Stimulated activated CD4-positive, alpha-beta T cell treated with anti-CD3 and anti-CD28 coated beads, TNF-alpha, amount 100 ng/mL, for 4 hours (primary cell): ENCODE measurements around the gene MTG1.
"Not testable (repeated sequence)": the region's sequence is repeated elsewhere in the genome, so short reads cannot be mapped to it uniquely, and the experiment has no call there.

Source experiments
- DNase-seq, 3 experiments: peaks; one replicate each; pipeline ENCODE4 v3.0.0-alpha.2; 2020; ENCODE audit warnings: low read depth in 3 of 3

Gene MTG1

DNA sequence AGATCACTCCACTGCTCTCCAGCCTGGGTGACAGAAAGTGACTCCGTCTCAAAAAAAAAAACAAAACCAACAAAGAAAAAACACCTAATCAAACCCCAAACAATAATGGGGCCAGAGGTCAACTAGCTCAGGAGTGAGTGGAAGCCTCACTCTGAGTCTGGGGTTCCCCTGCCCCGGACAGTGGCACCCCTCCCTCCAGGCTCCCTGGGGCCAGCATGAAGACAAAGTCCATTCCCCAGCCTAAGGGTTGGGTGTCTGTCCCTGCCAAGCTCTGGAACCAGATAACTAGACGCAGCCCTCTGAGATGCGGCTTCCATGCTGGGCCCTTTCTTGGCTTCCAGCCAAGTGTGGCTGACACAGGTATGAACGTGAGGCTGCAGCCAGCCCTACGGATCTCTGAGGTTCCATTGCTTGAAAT is 34.4 kb upstream of the MTG1 start:
- DNase-seq: no peak

DNA sequence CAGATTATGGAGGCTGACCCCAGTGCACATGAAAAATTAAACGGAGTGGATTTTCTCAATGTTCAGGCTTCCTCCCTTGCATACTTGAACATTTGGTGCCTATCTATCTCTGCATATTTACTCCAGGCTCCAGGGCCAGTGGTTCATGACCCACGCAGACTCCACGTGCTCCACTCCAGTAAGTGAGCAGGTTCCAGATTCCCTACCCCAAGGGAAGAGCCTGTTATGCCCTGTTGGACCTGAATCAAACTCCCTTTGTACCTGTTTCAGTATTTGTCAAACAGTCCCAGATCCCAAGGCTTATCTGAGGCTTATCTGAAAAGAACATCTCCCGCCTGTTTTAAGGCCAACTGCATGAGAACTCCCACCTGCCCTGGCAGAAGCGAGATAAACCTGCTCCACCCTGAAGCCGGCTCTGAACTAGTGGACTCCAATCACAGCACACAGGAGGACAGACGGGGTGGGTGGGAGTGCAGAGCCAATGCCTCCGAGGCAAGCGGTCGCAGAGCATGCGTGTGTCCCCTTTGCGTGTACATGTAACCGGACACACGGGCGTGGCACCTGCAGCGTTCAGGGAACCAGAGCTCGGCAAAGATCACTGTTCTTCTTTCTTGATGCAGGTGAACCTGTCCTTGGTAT is 33.9 kb upstream of the MTG1 start:
- DNase-seq: no peak

DNA sequence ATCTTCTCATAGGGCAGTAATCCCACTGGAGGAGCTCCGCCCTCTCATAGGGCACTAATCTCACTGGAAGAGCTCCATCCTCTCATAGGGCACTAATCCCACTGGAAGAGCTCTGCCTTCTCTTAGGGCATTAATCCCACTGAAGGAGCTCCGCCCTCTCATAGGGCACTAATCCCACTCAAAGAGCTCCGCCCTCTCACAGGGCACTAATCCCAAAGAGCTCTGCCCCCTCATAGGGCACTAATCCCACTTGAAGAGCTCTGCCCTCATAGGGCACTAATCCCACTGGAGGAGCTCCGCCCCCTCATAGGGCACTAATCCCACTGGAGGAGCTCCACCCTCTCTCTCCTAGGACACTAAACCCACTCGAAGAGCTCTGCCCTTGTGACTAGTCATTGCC is 32.7 kb upstream of the MTG1 start:
- no peak for DNase-seq

DNA sequence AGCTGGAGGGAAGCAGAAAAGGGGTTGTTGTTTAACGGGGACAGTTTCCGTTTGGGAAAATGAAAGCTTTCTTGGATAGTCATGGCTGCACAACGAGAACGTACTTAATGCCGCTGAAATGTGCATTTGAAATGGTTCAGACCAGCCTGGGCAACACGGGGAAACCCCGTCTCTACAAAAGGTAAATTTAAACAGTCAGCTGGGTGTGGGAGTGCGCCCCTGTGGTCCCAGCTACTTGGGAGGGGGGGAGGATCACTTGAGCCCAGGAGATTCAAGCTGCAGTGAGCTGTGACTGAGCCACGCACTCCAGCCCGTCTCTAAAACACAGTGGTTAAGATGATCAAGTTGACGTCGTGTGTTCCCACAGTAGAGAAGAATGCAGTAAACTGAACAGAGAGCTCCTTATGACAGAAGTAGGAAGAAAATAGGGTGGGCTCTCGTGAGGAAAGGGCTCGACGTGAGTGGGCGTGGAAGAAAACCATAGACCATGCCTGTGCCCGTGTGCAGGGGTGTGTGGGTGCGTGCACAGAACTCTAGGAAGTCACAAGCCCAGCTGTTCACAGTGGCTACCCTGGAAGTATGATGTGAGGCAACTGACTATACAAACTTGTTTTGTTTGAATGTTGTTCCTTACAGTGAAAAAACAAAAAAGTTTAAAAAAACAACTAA is 32.0 kb upstream of the MTG1 start:
- no peak for DNase-seq

DNA sequence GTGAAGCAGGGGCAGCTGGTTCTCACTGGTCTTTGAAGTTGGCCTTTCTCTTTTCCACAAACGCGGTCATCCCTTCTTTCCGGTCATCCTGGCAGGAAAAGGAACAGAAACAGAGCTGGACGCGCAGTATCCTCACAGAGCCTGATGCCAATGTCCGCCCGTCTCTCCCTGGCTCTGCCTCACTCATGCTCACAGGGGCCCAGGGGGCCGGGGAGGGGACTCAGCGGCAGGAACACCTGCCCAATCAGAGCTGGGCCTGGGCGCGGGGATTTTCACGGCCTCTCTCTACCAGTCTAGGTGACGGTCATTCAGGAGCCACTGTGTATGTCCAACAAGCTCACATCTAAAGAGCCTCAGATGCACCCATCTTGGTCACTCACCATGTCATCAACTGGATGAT is 31.1 kb upstream of the MTG1 start:
- DNase-seq: no peak

DNA sequence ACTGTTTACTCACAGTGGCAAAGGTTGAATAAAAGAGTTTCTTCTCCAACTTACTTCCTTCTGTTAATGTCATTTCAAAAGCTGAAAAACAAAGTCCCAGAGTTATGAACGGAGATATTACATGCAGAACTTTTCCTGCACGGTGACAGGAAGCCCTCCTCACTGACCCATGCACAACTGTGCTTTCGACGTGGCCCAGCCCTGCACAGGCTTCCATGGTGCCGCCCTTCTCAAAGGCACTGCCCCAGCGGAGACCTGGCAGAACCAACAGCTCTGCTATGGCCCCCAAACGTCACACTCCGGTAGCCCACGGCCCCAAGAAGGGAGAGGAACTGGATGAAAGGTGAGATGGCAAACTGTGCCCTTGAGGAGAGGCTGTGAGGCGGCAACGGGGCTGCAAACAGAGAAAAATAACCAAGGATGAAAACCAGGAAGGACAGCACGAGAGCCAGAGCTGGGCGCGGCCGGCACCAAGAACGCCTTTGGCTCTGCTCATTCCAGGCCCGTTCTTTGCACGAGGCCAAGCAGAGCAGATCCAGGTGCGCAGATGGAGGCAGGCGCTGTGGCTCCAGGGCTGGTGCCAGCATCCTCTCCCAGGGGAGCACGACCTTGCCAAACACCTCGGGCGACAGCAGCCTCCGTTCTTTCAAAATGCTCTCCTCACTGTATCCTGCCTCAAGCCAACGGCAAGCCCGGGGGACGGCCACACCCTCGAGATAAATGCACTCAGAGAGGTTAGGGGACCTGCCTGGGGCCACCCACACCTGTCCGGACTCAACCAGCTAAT is 29.1 kb upstream of the MTG1 start:
- DNase-seq: no peak

DNA sequence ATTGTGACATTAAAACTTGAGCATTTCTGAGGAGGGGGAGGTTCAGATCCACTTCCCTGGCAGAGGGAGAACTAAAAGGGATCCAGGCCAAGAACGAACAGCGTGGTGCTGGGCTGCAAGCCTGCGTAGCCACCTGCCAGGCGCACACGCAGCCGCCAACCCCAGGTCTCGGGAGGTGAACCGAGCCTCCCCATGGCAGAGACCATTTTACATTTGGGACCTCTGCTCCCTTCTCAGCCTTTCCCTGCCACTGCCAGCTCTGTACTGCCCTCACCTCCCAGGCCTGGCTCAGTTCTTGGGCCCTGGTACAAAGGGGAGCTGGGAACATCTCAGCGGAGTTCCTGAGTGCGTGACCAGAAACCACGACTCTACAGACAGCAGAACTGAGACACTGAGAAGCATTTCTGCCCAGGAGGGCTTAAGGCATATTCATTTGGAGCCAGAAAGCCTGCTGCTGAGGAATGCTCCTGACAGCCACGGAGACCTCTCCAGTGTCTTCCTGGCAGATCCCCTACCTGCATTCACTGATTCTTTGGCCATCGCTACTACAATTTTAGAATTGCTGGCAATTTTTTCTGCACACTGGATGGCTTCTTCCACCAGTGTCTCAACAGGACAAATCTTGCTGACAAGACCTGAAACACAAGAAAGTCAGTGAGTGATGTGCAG is 28.4 kb upstream of the MTG1 start:
- DNase-seq: no peak

DNA sequence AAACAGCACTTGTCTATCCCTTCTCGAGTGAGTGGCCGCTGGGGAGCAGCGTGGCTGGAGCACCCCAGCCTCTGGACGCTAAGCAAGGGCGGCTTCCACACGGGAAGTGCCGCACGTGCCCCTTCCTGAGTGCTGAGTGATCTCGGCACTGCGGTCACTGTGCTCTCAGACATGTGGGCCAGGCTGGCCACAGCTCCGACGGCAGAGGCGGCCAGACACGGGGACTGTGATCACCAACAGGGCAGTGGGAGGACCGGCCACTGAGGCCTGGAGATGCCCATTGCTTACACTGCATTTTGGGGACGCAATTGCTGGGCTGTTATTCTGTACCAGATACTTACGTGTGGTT is 27.9 kb upstream of the MTG1 start:
- DNase-seq: no peak

DNA sequence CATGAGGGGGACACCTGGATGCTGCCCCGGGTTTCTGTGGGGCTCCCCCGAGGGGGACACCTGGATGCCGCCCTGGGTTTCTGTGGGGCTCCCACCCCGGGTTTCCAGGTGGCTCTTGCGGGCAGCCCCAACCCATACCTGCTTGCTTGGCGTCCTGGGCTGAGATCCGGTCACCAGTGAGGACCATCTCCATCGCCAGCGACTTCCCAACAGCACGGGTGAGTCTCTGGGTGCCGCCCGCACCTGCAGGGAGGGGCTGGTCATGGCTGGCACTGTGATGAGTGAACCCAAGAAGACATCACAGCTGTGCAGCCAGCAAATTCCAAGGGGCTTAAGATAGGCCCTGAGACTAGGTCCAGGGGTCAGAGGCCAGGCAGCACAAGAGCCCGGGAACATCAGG is 27.2 kb upstream of the MTG1 start:
- DNase-seq: no peak

DNA sequence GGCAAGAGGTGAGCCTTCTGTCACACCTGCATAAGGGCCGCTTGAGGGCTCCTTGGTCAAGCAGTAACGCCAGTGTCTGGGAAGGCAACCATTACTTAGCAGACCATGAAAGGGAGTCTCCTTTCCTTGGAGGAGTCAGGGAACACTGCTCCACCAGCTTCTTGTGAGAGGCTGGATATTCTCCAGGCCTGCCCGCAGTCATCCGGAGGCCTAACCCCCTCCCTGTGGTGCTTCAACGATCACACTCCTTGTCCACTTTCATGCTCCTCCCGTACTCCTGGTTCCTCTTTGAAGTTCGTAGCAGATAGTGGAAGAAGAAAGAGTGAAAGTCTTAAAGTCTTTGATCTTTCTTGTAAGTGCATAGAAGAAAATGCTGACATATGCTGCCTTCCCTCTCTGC is 26.5 kb upstream of the MTG1 start:
- DNase-seq: not testable (repeated sequence)

DNA sequence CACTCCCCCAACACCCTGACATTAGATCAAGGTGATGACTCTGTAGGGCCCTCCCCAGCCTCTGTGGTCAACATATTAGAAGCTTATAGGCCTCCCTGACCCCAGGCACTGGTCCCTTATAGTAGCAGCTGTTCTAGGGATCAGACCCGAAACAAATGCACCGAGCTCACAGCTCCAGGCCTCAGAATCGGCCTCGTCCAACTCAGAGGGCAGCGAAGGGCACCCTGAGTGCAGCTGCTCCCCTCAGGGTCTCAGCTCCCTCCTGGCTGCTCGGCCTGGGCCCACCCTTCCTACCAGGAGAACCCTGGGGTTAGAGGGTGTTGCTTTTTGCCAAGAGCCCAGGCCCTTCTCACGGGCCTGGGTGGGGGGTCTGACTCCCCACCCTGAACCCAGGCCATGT is 25.8 kb upstream of the MTG1 start:
- no peak for DNase-seq

DNA sequence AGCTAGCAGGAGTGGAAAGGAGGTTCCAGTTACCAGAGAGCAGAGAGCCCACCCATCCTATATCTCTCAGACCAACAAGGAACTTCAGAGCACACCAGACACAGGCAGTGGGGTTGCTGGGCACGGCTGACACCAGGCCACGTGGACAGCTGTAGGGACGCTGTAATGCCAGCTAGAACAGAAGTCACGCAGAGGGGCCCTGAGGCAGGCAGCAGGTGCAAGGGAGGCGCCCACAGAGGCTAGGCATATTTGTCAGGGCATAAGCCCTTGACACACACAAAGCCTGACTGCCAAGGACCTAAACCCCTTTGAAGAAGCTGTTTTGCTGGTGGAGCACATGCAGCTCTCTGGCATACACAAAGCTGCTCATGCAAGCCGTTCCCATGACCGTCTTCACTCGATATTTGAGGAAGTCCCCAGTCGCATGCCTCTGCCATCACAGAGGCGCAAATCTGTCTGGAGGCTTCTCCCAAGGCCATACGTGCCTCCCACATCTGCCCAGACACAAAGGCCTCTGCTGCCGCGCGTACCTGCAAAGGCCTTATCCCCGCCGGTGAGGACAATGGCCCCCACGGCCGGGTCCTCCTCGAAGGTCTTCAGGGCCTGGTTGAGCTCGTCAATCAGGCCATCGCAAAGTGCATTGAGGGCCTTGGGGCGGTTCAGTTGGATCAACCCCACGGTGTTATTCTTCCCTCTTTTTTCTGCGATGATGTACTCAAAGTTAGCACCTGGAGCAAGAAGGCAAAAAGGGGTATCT is 23.7 kb upstream of the MTG1 start:
- no peak for DNase-seq

DNA sequence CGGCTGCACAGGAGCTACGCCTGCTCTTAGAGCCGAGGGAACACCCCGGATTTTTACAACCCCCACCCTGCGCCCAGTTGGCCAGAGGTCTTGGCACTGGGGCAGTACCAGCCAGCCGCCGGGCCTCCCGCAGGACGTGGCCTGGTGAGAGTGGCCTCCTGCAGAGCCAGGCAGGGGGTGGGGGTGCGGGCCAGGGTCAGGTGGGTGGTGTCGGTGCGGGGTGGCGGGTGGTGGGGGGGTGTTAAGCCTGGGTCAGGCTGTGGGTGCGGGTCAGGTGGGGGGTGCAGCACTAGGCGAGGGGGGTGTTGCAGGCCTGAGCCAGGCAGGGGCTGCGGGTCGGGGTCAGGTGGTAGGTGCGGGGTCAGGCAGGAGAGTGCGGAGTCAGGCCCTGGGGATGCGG is 21.4 kb upstream of the MTG1 start:
- no peak for DNase-seq

DNA sequence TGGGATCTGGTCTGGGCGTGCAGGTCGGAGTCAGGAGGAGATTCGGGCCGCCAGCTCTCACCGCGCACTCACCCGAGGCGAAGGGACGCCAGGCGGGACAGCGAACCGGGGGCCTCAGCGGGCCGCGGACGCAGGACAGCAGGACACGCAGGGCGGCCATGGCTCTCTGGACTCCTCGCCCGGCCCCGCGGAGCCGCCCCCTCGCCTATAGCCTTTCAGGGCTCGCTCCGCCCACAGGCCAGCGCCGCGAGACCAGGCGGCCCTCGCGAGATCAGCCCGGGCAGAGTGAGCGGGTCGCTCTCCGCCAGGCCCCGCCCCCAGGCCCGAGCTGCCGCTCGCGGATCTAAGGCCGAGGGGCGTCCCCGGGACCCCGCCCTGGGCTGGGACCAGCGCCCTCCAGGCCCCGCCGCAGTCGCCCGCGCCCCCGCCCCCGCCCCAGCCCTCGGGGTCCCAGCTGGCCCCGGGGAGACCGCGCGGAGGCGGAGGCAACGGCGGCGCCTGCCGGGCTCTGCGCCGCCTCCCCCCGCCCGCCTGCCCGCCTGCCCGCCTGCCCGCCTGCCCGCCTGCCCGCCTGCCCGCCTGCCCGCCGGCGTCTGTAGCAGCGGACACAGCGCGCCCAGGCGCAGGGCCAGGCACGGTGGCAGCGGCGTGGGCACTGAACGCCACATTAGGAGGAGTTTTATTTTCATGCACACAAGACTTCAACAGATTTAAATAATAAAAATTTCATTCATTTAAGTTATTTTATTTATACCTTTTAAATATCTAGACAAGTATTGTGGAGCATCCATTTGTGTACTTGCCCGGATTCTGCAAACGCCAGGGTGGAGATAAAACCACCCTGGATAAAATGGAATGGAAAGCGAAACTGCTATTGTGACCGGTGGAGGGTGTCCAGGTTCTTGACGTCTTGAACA is 20.5 kb upstream of the MTG1 start, which contains the start of gene ECHS1:
ECHS1 (minus strand) TSS at position 181 of the 917 bp plus-strand sequence; CDS start at position 160, 21 bp downstream.
- DNase-seq: peak; percentile 86 to 95 (median 93)

DNA sequence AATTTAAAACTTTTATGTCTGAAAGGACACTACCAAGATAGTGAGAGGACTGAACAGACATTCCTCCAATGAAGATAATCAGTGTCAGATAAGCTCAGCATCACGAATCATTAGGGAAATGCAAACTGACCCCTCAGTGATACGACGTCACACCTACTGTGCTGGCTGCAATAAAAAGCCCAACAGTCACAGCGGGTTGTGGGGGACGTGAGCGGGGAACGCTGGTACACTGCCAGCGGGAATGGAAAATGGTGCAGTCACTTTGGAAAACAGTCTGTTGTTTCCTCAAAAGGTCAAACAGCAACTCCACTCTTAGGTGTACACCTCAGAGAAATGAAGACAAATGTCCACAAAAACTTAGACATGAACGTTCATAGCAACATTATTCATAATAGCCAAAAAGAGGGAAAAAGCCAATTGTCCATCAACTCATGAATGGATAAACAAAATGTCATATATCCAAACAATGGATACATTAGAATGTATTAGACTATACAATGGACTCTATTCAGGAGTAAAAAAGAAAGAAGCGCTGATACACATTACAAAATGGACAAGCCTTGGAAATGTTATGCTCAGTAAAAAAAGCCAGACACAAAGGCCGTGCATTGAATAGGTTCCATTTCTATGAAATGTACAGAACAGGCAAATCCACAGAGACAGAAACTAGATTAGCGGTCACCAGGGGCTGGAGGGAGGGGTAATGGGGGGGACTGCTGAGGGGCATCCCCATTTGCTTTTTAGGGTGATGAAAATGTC is 18.4 kb upstream of the MTG1 start:
- DNase-seq: no peak

DNA sequence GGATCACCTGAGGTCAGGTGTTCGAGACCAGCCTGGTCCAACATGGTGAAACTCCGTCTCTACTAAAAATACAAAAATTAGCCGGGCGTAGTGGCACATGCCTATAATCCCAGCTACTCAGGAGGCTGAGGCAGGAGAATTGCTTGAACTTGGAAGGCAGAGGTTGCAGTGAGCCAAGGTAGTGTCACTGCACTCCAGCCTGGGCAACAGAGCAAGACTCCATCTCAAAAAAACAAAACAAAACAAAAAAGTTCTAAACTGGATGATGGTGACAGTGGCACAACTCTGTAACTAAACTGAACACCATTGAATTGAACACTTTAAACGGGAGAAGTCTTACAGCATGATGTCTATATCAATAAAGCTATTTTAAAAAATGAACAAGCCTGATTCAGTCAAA is 17.8 kb upstream of the MTG1 start:
- not testable (repeated sequence) for DNase-seq

DNA sequence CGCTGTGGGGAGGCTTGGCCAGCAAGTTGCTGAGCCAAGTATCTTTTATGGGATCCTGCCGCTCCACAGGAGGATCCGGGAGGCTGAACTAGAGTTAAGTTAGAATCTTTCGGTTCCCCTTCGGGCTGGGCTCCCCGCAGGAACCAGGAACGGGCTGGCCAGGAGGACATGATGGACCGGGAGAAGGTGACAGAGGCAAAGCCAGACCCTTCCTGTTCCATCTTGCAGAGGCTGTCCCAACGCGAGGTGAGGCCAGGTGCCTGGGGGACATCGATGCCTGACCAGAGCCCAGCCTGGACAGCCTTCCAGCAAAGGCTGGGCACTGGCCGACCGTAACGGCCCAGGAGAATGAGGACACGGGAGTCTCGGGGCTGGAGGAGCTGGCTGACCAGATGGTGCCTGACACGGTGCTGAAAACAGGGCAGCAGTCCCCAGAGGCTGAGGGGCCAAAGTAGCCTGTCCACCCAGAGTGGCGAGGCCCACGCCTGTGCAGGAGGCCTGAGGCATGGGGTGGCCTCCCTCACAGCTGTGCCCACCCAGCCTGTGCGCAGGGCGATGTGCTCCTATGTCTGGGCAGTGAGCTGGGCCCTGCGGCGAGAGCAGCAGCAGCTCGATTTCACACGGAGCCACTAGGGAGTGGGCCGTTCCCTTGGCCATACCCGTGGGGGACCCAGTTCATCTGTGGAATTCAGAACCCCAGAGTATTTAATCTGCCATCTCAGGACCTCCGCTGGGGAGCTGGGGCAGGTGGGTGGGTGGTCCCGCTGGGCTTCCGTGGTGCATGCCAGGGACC is 16.7 kb upstream of the MTG1 start:
- no peak for DNase-seq

DNA sequence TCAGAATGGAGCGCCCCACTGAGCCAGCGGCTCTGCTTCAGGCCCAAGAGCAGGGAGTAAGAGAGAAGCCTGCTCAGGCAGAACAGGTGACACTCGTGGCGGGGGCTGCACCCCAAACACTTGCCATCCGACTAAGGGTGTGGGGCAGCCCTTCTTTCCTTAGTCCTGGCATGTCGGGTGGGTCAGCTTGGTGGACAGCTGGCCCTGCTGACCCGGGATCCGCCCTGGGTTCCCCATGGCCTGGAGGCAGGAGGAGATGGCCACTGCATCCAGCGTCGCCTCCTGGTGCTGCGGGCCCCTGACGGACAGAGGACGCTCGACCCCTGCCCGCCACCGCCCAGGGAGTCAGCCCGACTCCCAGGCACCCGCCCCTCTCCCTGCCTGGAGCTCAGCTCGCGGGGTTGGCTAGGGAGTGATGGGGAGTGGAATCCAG is 16.1 kb upstream of the MTG1 start:
- DNase-seq: no peak
